ENCODE measurements around the gene MECP2. TPM values are rescaled to one million over a fixed set of nuclear protein-coding genes. Genes with fewer than 3 reads are reported as not detected.

The MECP2 gene
- total and polyA plus RNA-seq, 2 of the 13 experiments (the other 11 are each of a cell fraction or from before 2014, with no cell fraction given) = 7.9 to 18.1 TPM

DNA sequence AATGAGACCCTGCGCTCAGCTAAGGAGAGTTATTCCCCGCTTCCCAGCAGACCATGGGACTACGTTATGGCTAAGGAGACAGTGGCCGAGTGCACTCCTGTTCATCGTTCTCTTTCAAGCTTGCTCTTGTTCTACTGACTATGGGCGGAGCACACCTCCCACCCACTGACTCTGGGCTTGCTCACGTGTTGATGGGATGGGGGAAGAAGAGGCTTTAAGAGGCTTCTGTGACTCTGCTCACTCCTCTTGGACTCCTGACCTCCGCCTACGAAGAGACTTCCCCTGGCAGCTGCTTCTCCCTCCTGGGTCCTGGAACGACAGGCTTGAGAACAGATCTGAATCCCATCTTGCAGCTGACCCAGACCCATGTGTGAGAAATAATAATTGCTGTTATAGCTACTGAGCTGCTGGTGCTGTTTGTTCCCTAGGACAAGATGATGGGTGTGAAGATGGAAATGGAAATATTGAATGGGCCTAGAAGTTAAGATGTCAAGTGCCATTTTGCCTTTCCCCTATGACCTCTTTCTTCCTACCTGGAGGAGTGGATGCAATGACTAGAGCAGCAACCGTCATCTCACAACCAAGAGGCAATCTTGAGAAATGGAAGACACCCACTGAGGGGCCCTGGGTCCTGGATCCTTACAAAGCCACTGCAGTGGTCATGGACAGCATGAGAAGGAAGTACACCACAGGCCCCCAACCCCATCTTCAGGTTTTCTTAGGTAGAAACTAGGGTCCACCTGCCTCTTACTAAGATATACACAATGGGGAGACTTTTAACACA is 39.1 kb downstream of the MECP2 start (continued):
- TF ChIP-seq ATM (IDR thresholded peaks at IDR 0.05; ENCODE audit: borderline replicate concordance) (no peak), ZNF552 (CRISPR knock-in tag; IDR thresholded peaks at IDR 0.05; ENCODE audit: borderline replicate concordance) (no peak), ZNF547 (CRISPR knock-in tag; IDR thresholded peaks at IDR 0.05) (no peak)
- TF ChIP-seq, protein P1, sequence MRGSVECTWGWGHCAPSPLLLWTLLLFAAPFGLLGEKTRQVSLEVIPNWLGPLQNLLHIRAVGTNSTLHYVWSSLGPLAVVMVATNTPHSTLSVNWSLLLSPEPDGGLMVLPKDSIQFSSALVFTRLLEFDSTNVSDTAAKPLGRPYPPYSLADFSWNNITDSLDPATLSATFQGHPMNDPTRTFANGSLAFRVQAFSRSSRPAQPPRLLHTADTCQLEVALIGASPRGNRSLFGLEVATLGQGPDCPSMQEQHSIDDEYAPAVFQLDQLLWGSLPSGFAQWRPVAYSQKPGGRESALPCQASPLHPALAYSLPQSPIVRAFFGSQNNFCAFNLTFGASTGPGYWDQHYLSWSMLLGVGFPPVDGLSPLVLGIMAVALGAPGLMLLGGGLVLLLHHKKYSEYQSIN (CRISPR knock-in tag; IDR thresholded peaks at IDR 0.05; ENCODE audit: borderline replicate concordance) = no peak

DNA sequence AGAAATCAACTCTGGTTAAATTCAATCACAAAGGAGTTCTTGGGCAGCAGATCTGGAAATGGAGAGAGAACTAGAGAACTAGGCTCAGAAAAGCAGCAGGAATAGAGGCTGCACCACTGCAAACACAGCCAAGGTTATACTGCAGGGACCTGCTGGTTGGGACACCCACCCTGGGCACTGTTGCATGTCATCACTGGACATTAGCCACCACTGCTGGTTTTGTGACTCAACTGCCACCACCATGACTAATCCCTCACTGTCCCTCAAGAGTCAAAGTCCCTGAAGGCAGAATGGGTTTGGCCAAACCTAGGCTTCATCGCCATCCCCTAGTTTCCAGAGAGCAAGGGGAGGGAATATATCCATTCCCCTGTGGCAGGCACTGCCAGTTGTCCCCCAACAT is 39.7 kb downstream of the MECP2 start:
- TF ChIP-seq ZNF644 (CRISPR knock-in tag; IDR thresholded peaks at IDR 0.05; ENCODE audit: low read depth) (0 out of 2 replicates have a peak, but pooled peaks have one; percentile 42), ZNF543 (CRISPR knock-in tag; IDR thresholded peaks at IDR 0.05) (no peak), STAG1 (CRISPR knock-in tag; IDR thresholded peaks at IDR 0.05) (no peak), FOSL1 (CRISPR knock-in tag; IDR thresholded peaks at IDR 0.05; ENCODE audit: borderline replicate concordance) (no peak), ZSCAN20 (CRISPR knock-in tag; IDR thresholded peaks at IDR 0.05; ENCODE audit: borderline replicate concordance) (no peak), FOXM1 (CRISPR knock-in tag; IDR thresholded peaks at IDR 0.05) (no peak), ZNF484 (CRISPR knock-in tag; IDR thresholded peaks at IDR 0.05; ENCODE audit: borderline replicate concordance, low read depth) (no peak), DPF2 (CRISPR knock-in tag; IDR thresholded peaks at IDR 0.05; ENCODE audit: borderline replicate concordance, low read depth) (no peak), FOSL2 (CRISPR knock-in tag; IDR thresholded peaks at IDR 0.05) (peak; percentile 57; the same call in 1 of the 2 replicates)
- POLR2A ChIA-PET = no interaction called here
- Histone ChIP-seq H3K9ac (ENCODE audit: insufficient read depth, low read depth, low read length) (no peak overlapping the region), H3K9me3 (ENCODE audit: low read length) (no peaks in the 10 kb centered on the region), H4K20me1 (ENCODE audit: insufficient read depth, low read length) (no peaks in the 10 kb centered on the region), H3K36me3 (replicated peaks in 1 of 2; ENCODE audit: control insufficient read depth in 1 of 2, insufficient read depth in 2 of 2, low read length in 2 of 2) (peaks cover 0 to 17% of the 10 kb centered on the region in 2 experiments; a peak in 3 of 5 replicates), H3K4me3 (replicated peaks in 1 of 3; ENCODE audit: insufficient read depth in 1 of 3, low read depth in 2 of 3, low read length in 3 of 3) (no peak overlapping the region), H3K4me2 (ENCODE audit: low read depth, low read length) (no peak overlapping the region), H3K27me3 (ENCODE audit: control insufficient read depth in 1 of 2, insufficient read depth in 2 of 2, low read length in 2 of 2) (no peaks in the 10 kb centered on the region), H3K4me1 (ENCODE audit: insufficient read depth, low read length) (peaks cover 33% of the 10 kb centered on the region), H2AFZ (ENCODE audit: low read length) (no peak overlapping the region), H3K27ac (ENCODE audit: extremely low read length, insufficient read depth, low read length) (peak overlapping the region; percentile 71), H3K79me2 (ENCODE audit: insufficient read depth, low read length) (peaks cover 32% of the 10 kb centered on the region)
- FAIRE-seq (no peak), DNase-seq (ENCODE audit: low spot score) (peak; percentile 13), ATAC-seq (peak; percentile 60)
- in situ Hi-C loops (cut with HindIII; ENCODE audit: extremely low pct_ligation_motif_present, low pct_unique_long_range_greater_than_20kb) (no loop called here), intact Hi-C loops (cut with micrococcal nuclease; ENCODE audit: unreplicated experiment) (loop anchor here (2.0 kb wide), 1 partner anchor 37 kb away; no protein-coding TSS in a partner anchor)
- CTCF ChIA-PET (ENCODE audit: low intra/inter-chr PET ratio, low total read pairs) = no interaction called here
- no TSS peak for BruUV-seq (replicated peaks)
- no CpG with 5 or more reads among the region's 1 CpG for WGBS (ENCODE audit: low lambda C conversion rate)
